ENCODE results near the gene FKBP3. TPM values are rescaled to one million over a fixed set of nuclear protein-coding genes. Genes with fewer than 3 reads are reported as not detected.

The FKBP3 gene
- total and polyA plus RNA-seq, 2 of the 13 experiments (the other 11 are each of a cell fraction or from before 2014, with no cell fraction given) = 57.0 to 87.6 TPM

GRCh38 chr14:45084946-45085346, 49.3 kb downstream of the FKBP3 start:
- H3K79me2 ChIP-seq (ENCODE audit: insufficient read depth, low read length) = peaks cover 59% of the 10 kb centered on the region
- H2AFZ ChIP-seq (ENCODE audit: low read length) = no peak overlapping the region
- TF ChIP-seq, protein P1, sequence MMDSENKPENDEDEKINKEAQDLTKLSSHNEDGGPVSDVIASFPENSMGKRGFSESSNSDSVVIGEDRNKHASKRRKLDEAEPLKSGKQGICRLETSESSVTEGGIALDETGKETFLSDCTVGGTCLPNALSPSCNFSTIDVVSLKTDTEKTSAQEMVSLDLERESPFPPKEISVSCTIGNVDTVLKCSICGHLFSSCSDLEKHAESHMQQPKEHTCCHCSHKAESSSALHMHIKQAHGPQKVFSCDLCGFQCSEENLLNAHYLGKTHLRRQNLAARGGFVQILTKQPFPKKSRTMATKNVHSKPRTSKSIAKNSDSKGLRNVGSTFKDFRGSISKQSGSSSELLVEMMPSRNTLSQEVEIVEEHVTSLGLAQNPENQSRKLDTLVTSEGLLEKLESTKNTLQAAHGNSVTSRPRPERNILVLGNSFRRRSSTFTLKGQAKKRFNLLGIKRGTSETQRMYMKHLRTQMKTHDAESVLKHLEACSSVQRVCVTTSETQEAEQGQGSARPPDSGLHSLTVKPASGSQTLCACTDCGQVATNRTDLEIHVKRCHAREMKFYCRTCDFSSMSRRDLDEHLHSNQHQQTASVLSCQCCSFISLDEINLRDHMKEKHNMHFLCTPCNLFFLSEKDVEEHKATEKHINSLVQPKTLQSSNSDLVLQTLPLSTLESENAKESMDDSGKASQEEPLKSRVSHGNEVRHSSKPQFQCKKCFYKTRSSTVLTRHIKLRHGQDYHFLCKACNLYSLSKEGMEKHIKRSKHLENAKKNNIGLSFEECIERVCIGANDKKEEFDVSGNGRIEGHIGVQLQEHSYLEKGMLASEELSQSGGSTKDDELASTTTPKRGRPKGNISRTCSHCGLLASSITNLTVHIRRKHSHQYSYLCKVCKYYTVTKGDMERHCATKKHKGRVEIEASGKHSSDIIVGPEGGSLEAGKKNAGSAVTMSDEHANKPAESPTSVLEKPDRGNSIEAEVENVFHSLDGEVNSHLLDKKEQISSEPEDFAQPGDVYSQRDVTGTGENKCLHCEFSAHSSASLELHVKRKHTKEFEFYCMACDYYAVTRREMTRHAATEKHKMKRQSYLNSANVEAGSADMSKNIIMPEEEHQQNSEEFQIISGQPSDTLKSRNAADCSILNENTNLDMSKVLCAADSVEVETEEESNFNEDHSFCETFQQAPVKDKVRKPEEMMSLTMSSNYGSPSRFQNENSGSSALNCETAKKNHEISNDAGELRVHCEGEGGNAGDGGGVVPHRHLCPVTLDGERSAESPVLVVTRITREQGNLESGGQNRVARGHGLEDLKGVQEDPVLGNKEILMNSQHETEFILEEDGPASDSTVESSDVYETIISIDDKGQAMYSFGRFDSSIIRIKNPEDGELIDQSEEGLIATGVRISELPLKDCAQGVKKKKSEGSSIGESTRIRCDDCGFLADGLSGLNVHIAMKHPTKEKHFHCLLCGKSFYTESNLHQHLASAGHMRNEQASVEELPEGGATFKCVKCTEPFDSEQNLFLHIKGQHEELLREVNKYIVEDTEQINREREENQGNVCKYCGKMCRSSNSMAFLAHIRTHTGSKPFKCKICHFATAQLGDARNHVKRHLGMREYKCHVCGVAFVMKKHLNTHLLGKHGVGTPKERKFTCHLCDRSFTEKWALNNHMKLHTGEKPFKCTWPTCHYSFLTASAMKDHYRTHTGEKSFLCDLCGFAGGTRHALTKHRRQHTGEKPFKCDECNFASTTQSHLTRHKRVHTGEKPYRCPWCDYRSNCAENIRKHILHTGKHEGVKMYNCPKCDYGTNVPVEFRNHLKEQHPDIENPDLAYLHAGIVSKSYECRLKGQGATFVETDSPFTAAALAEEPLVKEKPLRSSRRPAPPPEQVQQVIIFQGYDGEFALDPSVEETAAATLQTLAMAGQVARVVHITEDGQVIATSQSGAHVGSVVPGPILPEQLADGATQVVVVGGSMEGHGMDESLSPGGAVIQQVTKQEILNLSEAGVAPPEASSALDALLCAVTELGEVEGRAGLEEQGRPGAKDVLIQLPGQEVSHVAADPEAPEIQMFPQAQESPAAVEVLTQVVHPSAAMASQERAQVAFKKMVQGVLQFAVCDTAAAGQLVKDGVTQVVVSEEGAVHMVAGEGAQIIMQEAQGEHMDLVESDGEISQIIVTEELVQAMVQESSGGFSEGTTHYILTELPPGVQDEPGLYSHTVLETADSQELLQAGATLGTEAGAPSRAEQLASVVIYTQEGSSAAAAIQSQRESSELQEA (CRISPR knock-in tag; IDR thresholded peaks at IDR 0.05; ENCODE audit: not compliant biosample characterization) = no peak
- peak in 1 of 2 experiments; percentile 60; a peak in 2 of 4 replicates for TF ChIP-seq POLR2A (IDR thresholded peaks at IDR 0.05; ENCODE audit: insufficient read depth in 1 of 2, low read depth in 2 of 2, low read length in 2 of 2)
- no peak for TF ChIP-seq DDIT3 (CRISPR knock-in tag; IDR thresholded peaks at IDR 0.05)
- no peak for TF ChIP-seq CREB1 (IDR thresholded peaks at IDR 0.05)
- 0 out of 2 replicates have a peak, but pooled peaks have one; percentile 19 for TF ChIP-seq CREB1 (CRISPR knock-in tag; IDR thresholded peaks at IDR 0.05)
- TF ChIP-seq TOE1 (CRISPR knock-in tag; IDR thresholded peaks at IDR 0.05) = 0 out of 2 replicates have a peak, but pooled peaks have one; percentile 35
- 0 out of 2 replicates have a peak, but pooled peaks have one; percentile 32 for TF ChIP-seq SAP130 (CRISPR knock-in tag; IDR thresholded peaks at IDR 0.05; ENCODE audit: low read depth)
- 0 out of 2 replicates have a peak, but pooled peaks have one; percentile 70 for TF ChIP-seq FOXO4 (CRISPR knock-in tag; conservative IDR thresholded peaks at IDR 0.05)
- 0 out of 5 replicates have a peak, but pooled peaks cover 0 to 6% of the 10 kb centered on the region in 2 experiments for H3K36me3 ChIP-seq (replicated peaks in 1 of 2; ENCODE audit: control insufficient read depth in 1 of 2, insufficient read depth in 2 of 2, low read length in 2 of 2)
- ATAC-seq (no peak), FAIRE-seq (no peak), DNase-seq (ENCODE audit: low spot score) (peak; percentile 31)
- intact Hi-C loops (cut with micrococcal nuclease; ENCODE audit: unreplicated experiment) = loop anchor here (2.0 kb wide), 2 partner anchors 50 to 122 kb away; partner anchors contain the start of genes FANCM, FKBP3 and TOGARAM1
- BruUV-seq (replicated peaks) = no TSS peak
- H3K9me3 ChIP-seq (ENCODE audit: low read length) = no peaks in the 10 kb centered on the region
- WGBS (ENCODE audit: low lambda C conversion rate) = 0% methylated on average over 4 of the region's 4 CpGs
- peak overlapping the region; percentile 77 for H3K27ac ChIP-seq (ENCODE audit: extremely low read length, insufficient read depth, low read length)
- peak overlapping the region; percentile 71 for H3K4me2 ChIP-seq (ENCODE audit: low read depth, low read length)
- peak overlapping the region; percentile 81 to 91 (median 90); a peak in 5 of 6 replicates for H3K4me3 ChIP-seq (replicated peaks in 1 of 3; ENCODE audit: insufficient read depth in 1 of 3, low read depth in 2 of 3, low read length in 3 of 3)
- in situ Hi-C loops (cut with HindIII; ENCODE audit: extremely low pct_ligation_motif_present, low pct_unique_long_range_greater_than_20kb) = no loop called here
- H4K20me1 ChIP-seq (ENCODE audit: insufficient read depth, low read length) = peaks cover 39% of the 10 kb centered on the region
- ChIA-PET CTCF (ENCODE audit: low intra/inter-chr PET ratio, low total read pairs) (no interaction called here), POLR2A (interaction anchor here (0.7 to 1.9 kb wide), 8 partner anchors 13 to 188 kb away, joined by 3 to 7 read pairs (median 5); partner anchors contain the start of genes FKBP3, KLHL28 and TOGARAM1)
- H3K9ac ChIP-seq (ENCODE audit: insufficient read depth, low read depth, low read length) = peak overlapping the region; percentile 84
- H3K27me3 ChIP-seq (ENCODE audit: control insufficient read depth in 1 of 2, insufficient read depth in 2 of 2, low read length in 2 of 2) = no peaks in the 10 kb centered on the region
- H3K4me1 ChIP-seq (ENCODE audit: insufficient read depth, low read length) = peaks cover 70% of the 10 kb centered on the region
